ENCODE data around the gene CNOT11. TPM values are rescaled to one million over a fixed set of nuclear protein-coding genes. Genes with fewer than 3 reads are reported as not detected.
"Not testable (repeated sequence)": the region's sequence is repeated elsewhere in the genome, so short reads cannot be mapped to it uniquely, and the experiment has no call there.

The CNOT11 gene
- total RNA-seq, 1 donor from 2014 or later, result 59.7 TPM

DNA sequence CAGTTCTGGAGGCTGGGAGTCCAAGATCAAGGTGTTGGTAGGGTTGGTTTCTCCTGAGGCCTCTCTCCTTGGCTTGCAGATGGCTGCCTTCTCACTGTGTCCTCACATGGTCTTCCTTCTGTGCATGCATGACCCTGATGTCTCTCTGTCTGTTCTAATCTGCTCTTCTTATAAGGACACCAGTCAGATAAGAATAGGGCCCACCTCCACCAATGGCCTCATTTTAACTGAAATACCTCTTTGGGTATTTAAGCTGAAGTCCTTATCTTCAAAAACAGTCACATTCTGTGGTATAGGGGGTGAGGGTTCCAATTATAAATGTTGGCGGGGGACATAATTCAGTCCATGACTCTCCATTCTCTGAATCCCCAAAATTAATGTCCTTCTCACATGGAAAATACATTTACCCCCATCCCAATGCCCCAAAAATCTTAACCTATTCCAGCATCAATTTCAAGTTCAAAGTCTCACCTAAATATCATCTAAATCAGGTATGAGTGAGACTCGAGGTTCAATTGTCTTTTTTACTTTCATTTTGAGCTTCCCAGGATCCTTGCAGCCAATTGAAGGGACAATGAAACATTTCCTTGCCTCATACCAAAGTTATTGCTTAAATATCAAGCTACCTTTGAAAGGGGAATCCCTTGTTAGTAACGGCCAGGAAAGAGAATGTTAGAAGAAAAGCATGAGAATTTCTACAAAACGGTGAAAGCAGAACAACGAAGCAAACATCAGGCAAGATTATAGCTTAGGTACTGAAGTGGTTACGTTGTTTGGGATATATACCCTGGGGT lies 20.6 kb upstream of the CNOT11 start:
- TF ChIP-seq, protein P1, sequence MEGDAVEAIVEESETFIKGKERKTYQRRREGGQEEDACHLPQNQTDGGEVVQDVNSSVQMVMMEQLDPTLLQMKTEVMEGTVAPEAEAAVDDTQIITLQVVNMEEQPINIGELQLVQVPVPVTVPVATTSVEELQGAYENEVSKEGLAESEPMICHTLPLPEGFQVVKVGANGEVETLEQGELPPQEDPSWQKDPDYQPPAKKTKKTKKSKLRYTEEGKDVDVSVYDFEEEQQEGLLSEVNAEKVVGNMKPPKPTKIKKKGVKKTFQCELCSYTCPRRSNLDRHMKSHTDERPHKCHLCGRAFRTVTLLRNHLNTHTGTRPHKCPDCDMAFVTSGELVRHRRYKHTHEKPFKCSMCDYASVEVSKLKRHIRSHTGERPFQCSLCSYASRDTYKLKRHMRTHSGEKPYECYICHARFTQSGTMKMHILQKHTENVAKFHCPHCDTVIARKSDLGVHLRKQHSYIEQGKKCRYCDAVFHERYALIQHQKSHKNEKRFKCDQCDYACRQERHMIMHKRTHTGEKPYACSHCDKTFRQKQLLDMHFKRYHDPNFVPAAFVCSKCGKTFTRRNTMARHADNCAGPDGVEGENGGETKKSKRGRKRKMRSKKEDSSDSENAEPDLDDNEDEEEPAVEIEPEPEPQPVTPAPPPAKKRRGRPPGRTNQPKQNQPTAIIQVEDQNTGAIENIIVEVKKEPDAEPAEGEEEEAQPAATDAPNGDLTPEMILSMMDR (IDR thresholded peaks at IDR 0.05), result no peak
- intact Hi-C loops (cut with micrococcal nuclease), result no loop called here
- Mint-ChIP-seq H3K4me1 (peaks cover 1% of the 10 kb centered on the region), H3K36me3 (ENCODE audit: low read depth) (no peaks in the 10 kb centered on the region), H3K4me3 (no peak overlapping the region), H3K27ac (no peak overlapping the region), H3K27me3 (peaks cover 23% of the 10 kb centered on the region), H3K9me3 (peaks cover 3% of the 10 kb centered on the region)
- ChIA-PET POLR2A (no interaction called here), CTCF (no interaction called here)
- no peak for ATAC-seq (ENCODE audit: low read depth)
- DNase-seq, result no peak

DNA sequence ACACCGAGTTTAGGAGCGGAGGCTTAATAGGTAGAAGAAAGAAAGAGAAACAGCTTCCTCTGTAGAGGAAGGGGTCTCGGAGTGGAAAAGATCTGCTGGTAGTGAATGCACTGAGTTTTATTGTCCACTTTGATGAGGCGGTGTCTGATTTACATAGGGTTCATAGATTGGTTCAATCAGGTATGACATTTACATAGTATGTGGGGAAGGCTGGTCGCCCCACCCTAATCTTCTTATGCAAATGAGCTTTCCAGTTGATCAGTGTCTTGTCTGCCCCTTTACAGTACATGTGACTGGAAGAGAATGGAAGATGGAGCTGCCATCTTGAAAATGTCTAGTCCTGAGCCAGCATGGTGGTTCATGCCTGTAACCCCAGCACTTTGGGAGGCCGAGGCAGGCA lies 19.9 kb upstream of the CNOT11 start:
- ChIA-PET POLR2A (no interaction called here), CTCF (no interaction called here)
- intact Hi-C loops (cut with micrococcal nuclease), result no loop called here
- H3K4me1 Mint-ChIP-seq, result peaks cover 1% of the 10 kb centered on the region
- TF ChIP-seq, protein P1 (IDR thresholded peaks at IDR 0.05), result no peak
- ATAC-seq (ENCODE audit: low read depth) (no peak), DNase-seq (no peak)
- peaks cover 3% of the 10 kb centered on the region for H3K9me3 Mint-ChIP-seq
- no peak overlapping the region for H3K27ac Mint-ChIP-seq
- H3K27me3 Mint-ChIP-seq, result peaks cover 22% of the 10 kb centered on the region
- H3K4me3 Mint-ChIP-seq, result no peak overlapping the region
- H3K36me3 Mint-ChIP-seq (ENCODE audit: low read depth), result no peaks in the 10 kb centered on the region

DNA sequence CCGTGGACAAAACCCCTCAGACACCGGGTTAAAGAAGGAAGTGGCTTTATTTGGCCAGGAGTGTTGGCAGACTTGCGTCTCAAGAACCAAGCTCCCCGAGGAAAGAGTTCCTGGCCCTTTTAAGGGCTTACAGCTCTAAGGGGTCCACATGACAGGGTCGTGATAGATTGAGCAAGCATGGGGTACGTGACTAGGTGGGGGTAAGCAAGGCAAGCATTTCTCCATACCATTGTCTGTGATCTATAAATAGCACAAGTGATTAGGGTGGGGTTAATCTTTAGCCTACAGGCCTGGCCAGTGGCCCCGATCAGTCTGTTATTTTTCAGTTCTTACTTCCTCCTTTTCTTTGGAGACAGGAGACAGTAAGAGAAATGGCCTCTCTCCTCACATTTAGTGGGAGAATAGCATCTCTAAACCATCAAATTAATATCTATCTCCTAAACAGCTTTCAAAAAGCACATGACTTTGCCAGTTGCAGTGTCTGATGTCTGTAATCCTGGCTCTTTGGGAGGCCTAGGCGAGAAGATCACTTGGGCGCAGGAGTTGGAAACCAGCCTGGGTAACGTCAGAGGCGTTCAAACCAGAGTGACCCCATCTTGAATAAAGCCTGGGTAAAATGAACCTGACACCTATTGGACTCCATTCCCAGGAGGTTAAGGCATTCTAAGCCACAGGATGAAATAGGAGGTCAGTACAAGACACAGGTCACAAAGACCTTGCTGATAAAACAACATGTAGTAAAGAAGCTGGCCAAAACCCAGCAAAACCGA lies 18.3 kb upstream of the CNOT11 start:
- ChIA-PET POLR2A (no interaction called here), CTCF (no interaction called here)
- Mint-ChIP-seq H3K9me3 (peaks cover 3% of the 10 kb centered on the region), H3K4me1 (peaks cover 1% of the 10 kb centered on the region), H3K36me3 (ENCODE audit: low read depth) (no peaks in the 10 kb centered on the region), H3K27me3 (peaks cover 15% of the 10 kb centered on the region), H3K4me3 (no peak overlapping the region), H3K27ac (no peak overlapping the region)
- ATAC-seq (ENCODE audit: low read depth) (no peak), DNase-seq (no peak)
- intact Hi-C loops (cut with micrococcal nuclease), result no loop called here
- TF ChIP-seq, protein P1 (IDR thresholded peaks at IDR 0.05), result no peak

DNA sequence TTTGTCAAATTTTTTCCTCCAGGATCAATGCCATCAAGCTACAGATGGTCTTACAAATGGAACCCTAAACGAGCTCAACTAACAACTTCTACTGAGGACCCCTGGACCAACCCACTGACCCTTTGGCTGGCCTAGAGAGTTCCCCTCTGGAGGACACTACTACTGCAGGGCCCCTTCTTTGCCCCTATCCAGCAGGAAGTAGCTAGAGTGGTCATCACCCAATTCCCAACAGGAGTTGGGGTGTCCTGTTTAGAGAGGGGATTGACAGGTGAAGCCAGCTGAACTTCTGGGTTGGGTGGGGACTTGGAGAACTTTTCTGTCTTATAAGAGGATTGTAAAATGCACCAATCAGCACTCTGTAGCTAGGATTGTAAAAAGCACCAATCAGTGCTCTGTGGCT lies 16.7 kb upstream of the CNOT11 start:
- H3K27ac Mint-ChIP-seq; H3K4me3 Mint-ChIP-seq; H3K9me3 Mint-ChIP-seq; H3K27me3 Mint-ChIP-seq; DNase-seq; intact Hi-C loops (cut with micrococcal nuclease); CTCF ChIA-PET; H3K4me1 Mint-ChIP-seq; ATAC-seq (ENCODE audit: low read depth); H3K36me3 Mint-ChIP-seq (ENCODE audit: low read depth); POLR2A ChIA-PET: not testable (repeated sequence)

DNA sequence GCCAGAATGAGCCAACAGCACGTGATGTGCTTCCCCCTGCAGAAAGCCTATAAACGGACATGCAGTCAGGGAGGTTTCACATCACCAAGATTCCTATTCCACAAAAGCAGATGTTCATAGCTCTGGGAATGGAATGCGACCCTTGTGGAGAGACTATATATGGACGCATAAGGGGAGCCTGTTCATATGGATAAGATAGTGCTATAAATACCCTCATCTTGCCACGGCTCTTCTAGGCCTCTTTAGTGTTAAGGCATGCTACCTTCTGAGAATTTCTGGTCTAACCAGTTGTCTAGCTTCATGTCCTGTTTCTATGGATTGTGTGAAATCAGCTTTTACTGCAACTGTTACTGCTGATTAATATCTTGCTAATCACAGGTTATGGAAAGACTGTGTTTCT lies 14.7 kb upstream of the CNOT11 start:
- ATAC-seq (ENCODE audit: low read depth); CTCF ChIA-PET; H3K4me3 Mint-ChIP-seq; intact Hi-C loops (cut with micrococcal nuclease); H3K36me3 Mint-ChIP-seq (ENCODE audit: low read depth); POLR2A ChIA-PET; H3K27ac Mint-ChIP-seq; H3K9me3 Mint-ChIP-seq; H3K27me3 Mint-ChIP-seq; DNase-seq; H3K4me1 Mint-ChIP-seq: not testable (repeated sequence)

Data from activated B cell treated with CpG ODN at 0.5 μM for 24 hours (primary cell).